DMS79 (cell line): ENCODE measurements around the gene ENO2.

Experiments
- DNase-seq: peaks from one replicate; lab custom pipeline; 2025; lab: John Stamatoyannopoulos, UW

The ENO2 gene

GRCh38 chr12:6960593-6961277 lies 46.4 kb downstream of the ENO2 start:
- no peak for DNase-seq

- peak; percentile 33 for DNase-seq
These were observed 46.9 kb downstream of the ENO2 start for GRCh38 chr12:6961278-6961694.

- peak; percentile 93 for DNase-seq
These were observed 47.4 kb downstream of the ENO2 start for GRCh38 chr12:6961695-6962284.

GRCh38 chr12:6962285-6963015 lies 48.1 kb downstream of the ENO2 start:
- peak; percentile 78 for DNase-seq

GRCh38 chr12:6963016-6963731 lies 48.8 kb downstream of the ENO2 start:
- peak; percentile 94 for DNase-seq

- DNase-seq, result peak; percentile 71
These were observed 49.5 kb downstream of the ENO2 start for GRCh38 chr12:6963791-6964413.

- DNase-seq, result no peak
These were observed 50.2 kb downstream of the ENO2 start for GRCh38 chr12:6964605-6965025.

GRCh38 chr12:6965026-6965661 lies 50.8 kb downstream of the ENO2 start:
- DNase-seq, result peak; percentile 80

- DNase-seq, result no peak
These were observed 51.3 kb downstream of the ENO2 start for GRCh38 chr12:6965714-6966113.

GRCh38 chr12:6966351-6966750 lies 52.0 kb downstream of the ENO2 start:
- no peak for DNase-seq

GRCh38 chr12:6967651-6968100 lies 53.3 kb downstream of the ENO2 start:
- DNase-seq, result no peak

- no peak for DNase-seq
These were observed 54.0 kb downstream of the ENO2 start for GRCh38 chr12:6968426-6968825.

GRCh38 chr12:6970096-6970527 lies 55.7 kb downstream of the ENO2 start:
- no peak for DNase-seq
